ENCODE results near the gene ITGB1. TPM values are rescaled to one million over a fixed set of nuclear protein-coding genes. Genes with fewer than 3 reads are reported as not detected.

Gene ITGB1
- total and polyA plus RNA-seq, 2 of the 8 experiments (the other 6 are each of a cell fraction or from before 2014, with no cell fraction given), result 82.7 to 321 TPM

GRCh38 chr10:32954080-32954479 is 4.0 kb downstream of the ITGB1 start:
- POLR2A ChIA-PET (ENCODE audit: partially characterized antibody), result interaction anchor here (0.6 to 1.7 kb wide), 3 partner anchors 12 to 61 kb away, joined by 3 to 8 read pairs (median 3); no protein-coding TSS in a partner anchor
- no peak overlapping the region for H4K8ac ChIP-seq (ENCODE audit: extremely low read depth, insufficient read depth, low read length)
- no peaks in the 10 kb centered on the region for H3K79me1 ChIP-seq (ENCODE audit: low read depth, low read length)
- peak overlapping the region; percentile 39 to 84; a peak in 2 of 4 replicates for H3K4me2 ChIP-seq (ENCODE audit: insufficient read depth in 1 of 2, low read depth in 2 of 2, low read length in 2 of 2)
- no peaks in the 10 kb centered on the region for H3K27me3 ChIP-seq (replicated peaks in 1 of 4; ENCODE audit: control insufficient read depth in 3 of 4, extremely low read depth in 1 of 4, insufficient read depth in 3 of 4, low read length in 3 of 4)
- no peak overlapping the region for H3K18ac ChIP-seq (ENCODE audit: extremely low read depth, low read length)
- no peak overlapping the region for H2BK12ac ChIP-seq (ENCODE audit: low read depth, low read length)
- no peak overlapping the region for H3K9ac ChIP-seq (replicated peaks in 1 of 4; ENCODE audit: extremely low read depth in 1 of 4, low read depth in 3 of 4, low read length in 3 of 4)
- H3K4ac ChIP-seq (replicated peaks; ENCODE audit: insufficient read length, low read depth, low read length), result no peak overlapping the region
- peaks cover 6% of the 10 kb centered on the region for H3K23me2 ChIP-seq (ENCODE audit: low read depth, low read length)
- TF ChIP-seq CTCF (IDR thresholded peaks at IDR 0.05; ENCODE audit: control extremely low read depth in 1 of 3, insufficient read depth in 1 of 3, low read depth in 1 of 3, low read length in 3 of 3), result peak in 1 of 3 experiments; percentile 2; a peak in 1 of 4 replicates
- 0 out of 4 replicates have a peak, but pooled peaks of 1 of the 2 experiments have one; percentile 3 for TF ChIP-seq RAD21 (IDR thresholded peaks at IDR 0.05 in 1 of 2, conservative IDR thresholded peaks at IDR 0.05 in 1 of 2; ENCODE audit: low read depth in 2 of 2, low read length in 2 of 2)
- no peak for TF ChIP-seq GTF2F1 (IDR thresholded peaks at IDR 0.05; ENCODE audit: borderline replicate concordance, low read depth, low read length)
- no peaks in the 10 kb centered on the region for H3K9me3 ChIP-seq (ENCODE audit: insufficient read depth in 2 of 2, low read depth in 1 of 2, low read length in 1 of 2)
- no peak for DNase-seq (ENCODE audit: low read depth in 1 of 2, low spot score in 2 of 2)
- H3K79me2 ChIP-seq (ENCODE audit: control insufficient read depth in 1 of 2, insufficient read depth in 2 of 2, low read length in 2 of 2), result peaks cover 26 to 91% of the 10 kb centered on the region in 2 experiments
- no peak overlapping the region for H2BK15ac ChIP-seq (ENCODE audit: low read length)
- CTCF ChIA-PET (ENCODE audit: partially characterized antibody), result interaction anchor here (0.9 to 1.0 kb wide), 2 partner anchors 23 to 46 kb away, joined by 3 read pairs; no protein-coding TSS in a partner anchor
- no peak overlapping the region for H3K14ac ChIP-seq (ENCODE audit: insufficient read length)
- FAIRE-seq, result no peak
- no peak overlapping the region for H2BK20ac ChIP-seq (ENCODE audit: low read length)
- H2AFZ ChIP-seq (ENCODE audit: low read length), result no peak overlapping the region
- H3K23ac ChIP-seq (ENCODE audit: insufficient read length), result no peak overlapping the region
- peaks cover 0 to 29% (median 8%) of the 10 kb centered on the region in 4 experiments; a peak in 5 of 7 replicates for H3K4me1 ChIP-seq (replicated peaks in 1 of 4; ENCODE audit: control insufficient read depth in 3 of 4, insufficient read depth in 4 of 4, low read length in 3 of 4)
- H2AK5ac ChIP-seq (ENCODE audit: low read depth, low read length), result no peak overlapping the region
- H4K91ac ChIP-seq (replicated peaks; ENCODE audit: insufficient read length, low read length), result no peak overlapping the region
- H4K20me1 ChIP-seq (replicated peaks in 1 of 2; ENCODE audit: control insufficient read depth in 1 of 2, insufficient read depth in 2 of 2, low read length in 2 of 2), result peaks cover 0 to 11% of the 10 kb centered on the region in 2 experiments
- no peak overlapping the region for H3K27ac ChIP-seq (ENCODE audit: low read depth, low read length)
- H2BK5ac ChIP-seq (ENCODE audit: low read depth, low read length), result no peak overlapping the region
- H4K5ac ChIP-seq (ENCODE audit: insufficient read length, low read depth, low read length), result no peak overlapping the region
- H2BK120ac ChIP-seq (replicated peaks; ENCODE audit: low read depth, low read length), result no peak overlapping the region
- no peak overlapping the region for H3K56ac ChIP-seq (replicated peaks; ENCODE audit: insufficient read length, low read depth, low read length)
- H3K4me3 ChIP-seq (ENCODE audit: extremely low read depth in 1 of 4, insufficient read depth in 2 of 4, low read depth in 3 of 4, low read length in 4 of 4), result no peak overlapping the region
- peaks cover 0 to 4% (median 0%) of the 10 kb centered on the region in 4 experiments; a peak in 1 of 8 replicates for H3K36me3 ChIP-seq (ENCODE audit: control insufficient read depth in 2 of 4, insufficient read depth in 4 of 4, low read length in 3 of 4)

Data from H1 (cell line).